Fibroblast of the conjunctiva (primary cell): ENCODE data around the gene RAET1G.
"Not testable (repeated sequence)": the region's sequence is repeated elsewhere in the genome, so short reads cannot be mapped to it uniquely, and the experiment has no call there.

Experiments used
- DNase-seq: peaks from one replicate; pipeline ENCODE4 v3.0.0-alpha.2; 2010; ENCODE audit warnings: low read depth

Gene RAET1G

GRCh38 chr6:149953934-149954327 lies 31.0 kb upstream of the RAET1G start:
- DNase-seq, result not testable (repeated sequence)

GRCh38 chr6:149953390-149953789 lies 30.5 kb upstream of the RAET1G start:
- DNase-seq, result not testable (repeated sequence)

GRCh38 chr6:149951626-149952025 lies 28.7 kb upstream of the RAET1G start:
- DNase-seq, result no peak

- no peak for DNase-seq
Measured at GRCh38 chr6:149951096-149951495, 28.2 kb upstream of the RAET1G start.

- DNase-seq, result no peak
Measured at GRCh38 chr6:149950423-149950822, 27.5 kb upstream of the RAET1G start.

GRCh38 chr6:149948616-149949015 lies 25.7 kb upstream of the RAET1G start:
- no peak for DNase-seq

- no peak for DNase-seq
Measured at GRCh38 chr6:149948011-149948410, 25.1 kb upstream of the RAET1G start.

GRCh38 chr6:149947533-149947932 lies 24.6 kb upstream of the RAET1G start:
- DNase-seq, result not testable (repeated sequence)

- not testable (repeated sequence) for DNase-seq
Measured at GRCh38 chr6:149946631-149947030, 23.7 kb upstream of the RAET1G start.

- not testable (repeated sequence) for DNase-seq
Measured at GRCh38 chr6:149945276-149945675, 22.4 kb upstream of the RAET1G start.

- DNase-seq, result not testable (repeated sequence)
Measured at GRCh38 chr6:149943321-149943720, 20.4 kb upstream of the RAET1G start.

- no peak for DNase-seq
Measured at GRCh38 chr6:149942461-149942829, 19.5 kb upstream of the RAET1G start.

- peak; percentile 83 for DNase-seq
Measured at GRCh38 chr6:149941583-149942460, 18.9 kb upstream of the RAET1G start, which contains the start of gene ULBP2. TSS of gene ULBP2 (plus strand) at chr6:149942014. CDS start at chr6:149942073, 59 bp downstream.

GRCh38 chr6:149940672-149940982 lies 17.7 kb upstream of the RAET1G start:
- no peak for DNase-seq

- DNase-seq, result no peak
Measured at GRCh38 chr6:149939909-149940671, 17.2 kb upstream of the RAET1G start.

- DNase-seq, result no peak
Measured at GRCh38 chr6:149939356-149939648, 16.4 kb upstream of the RAET1G start.

GRCh38 chr6:149938571-149939355 lies 15.8 kb upstream of the RAET1G start:
- DNase-seq, result no peak

GRCh38 chr6:149938013-149938570 lies 15.2 kb upstream of the RAET1G start:
- DNase-seq, result not testable (repeated sequence)

- no peak for DNase-seq
Measured at GRCh38 chr6:149936743-149937142, 13.8 kb upstream of the RAET1G start.

- no peak for DNase-seq
Measured at GRCh38 chr6:149935668-149936067, 12.7 kb upstream of the RAET1G start.

GRCh38 chr6:149935246-149935645 lies 12.3 kb upstream of the RAET1G start:
- no peak for DNase-seq
